B cell (primary cell): Measurements from ENCODE around the gene CHST8. TPM values are rescaled to one million over a fixed set of nuclear protein-coding genes. Genes with fewer than 3 reads are reported as not detected.
A peak's percentile ranks its signal among the peaks of the same experiment; 100 is the strongest.

ENCODE experiments used
- ATAC-seq: fragments of 200-7000 bp; cut with Tn5 transposase; one replicate; pipeline ENCODE4 v1.10.0; 2021; ENCODE audit warnings: low read depth, mild to moderate bottlenecking, moderate number of reproducible peaks, moderate library complexity
- CTCF ChIA-PET: fragments of 350-600 bp; sonication (Branson Sonifier 250); formaldehyde crosslinking; loops from one replicate; lab custom pipeline; 2021; ENCODE audit warnings: antibody characterized with exemption, inconsistent platforms; lab: Charles Lee
- POLR2A ChIA-PET: fragments of 350-600 bp; sonication (Branson Sonifier 250); formaldehyde crosslinking; loops from one replicate; lab custom pipeline; 2021; ENCODE audit warnings: antibody characterized with exemption; lab: Charles Lee
- DNase-seq: peaks from one replicate; pipeline ENCODE4 v3.0.0; 2013
- H2AFZ ChIP-seq: 2 replicates; pipeline ENCODE4 v1.6.1; 2012; ENCODE audit warnings: mild to moderate bottlenecking, low read depth, low read length; ENCODE audit not compliant: insufficient read depth, poor library complexity, severe bottlenecking
- H3K27ac ChIP-seq, 2 donors: 1 replicate in 1 of 2; 2 replicates in 1 of 2; pipeline ENCODE4 v1.5.1; 2012 to 2013; ENCODE audit warnings: low read length in 2 of 2, mild to moderate bottlenecking in 2 of 2, moderate library complexity in 1 of 2
- H3K27me3 ChIP-seq, 4 experiments: fragments of 200-600 bp in 1 of 4; sonication (generic) in 1 of 4; replicated peaks in 1 of 4; 1 replicate in 2 of 4; 2 replicates in 2 of 4; pipeline versions ENCODE4 v1.6.1 to v1.7.0; 2013 to 2016; ENCODE audit warnings: low read length in 3 of 4, mild to moderate bottlenecking in 2 of 4, mixed read lengths in 1 of 4, moderate library complexity in 1 of 4; ENCODE audit not compliant: insufficient read depth in 4 of 4, control insufficient read depth in 3 of 4; ENCODE audit errors: control extremely low read depth in 1 of 4
- H3K36me3 ChIP-seq, 2 experiments: replicated peaks in 1 of 2; 1 replicate in 1 of 2; 2 replicates in 1 of 2; pipeline versions ENCODE4 v1.6.1 to v1.7.1; 2013; ENCODE audit warnings: low read length in 1 of 2; ENCODE audit not compliant: insufficient read depth in 2 of 2, control insufficient read depth in 1 of 2; ENCODE audit errors: control extremely low read depth in 1 of 2, extremely low read depth in 1 of 2
- H3K4me1 ChIP-seq, 2 donors: fragments of 200-600 bp in 1 of 2; sonication (generic) in 1 of 2; 1 replicate in 1 of 2; 2 replicates in 1 of 2; pipeline versions ENCODE4 v1.5.1 to v1.6.1; 2013 to 2017; ENCODE audit warnings: low read length in 2 of 2; ENCODE audit not compliant: control insufficient read depth in 2 of 2, insufficient read depth in 2 of 2
- H3K4me2 ChIP-seq: replicated peaks from 2 replicates; pipeline ENCODE3; 2012; ENCODE audit warnings: mild to moderate bottlenecking, low read depth, low read length; ENCODE audit not compliant: poor library complexity, severe bottlenecking
- H3K4me3 ChIP-seq, 5 experiments: fragments of 200-600 bp in 1 of 5; sonication (generic) in 1 of 5; 1 replicate in 3 of 5; 2 replicates in 2 of 5; pipeline versions ENCODE4 v1.5.1 to v1.7.0; 2011 to 2016; ENCODE audit warnings: low read length in 4 of 5, mild to moderate bottlenecking in 4 of 5, low read depth in 2 of 5, control low read depth in 1 of 5, moderate library complexity in 1 of 5; ENCODE audit not compliant: insufficient read depth in 1 of 5; ENCODE audit errors: control extremely low read depth in 1 of 5, extremely low read depth in 1 of 5
- H3K79me2 ChIP-seq: fragments of 200-600 bp; sonication (generic); one replicate; pipeline ENCODE4 v1.6.0; 2016; ENCODE audit warnings: low read length; ENCODE audit not compliant: control insufficient read depth, insufficient read depth
- H3K9ac ChIP-seq: fragments of 200-600 bp; sonication (generic); 2 replicates; pipeline ENCODE4 v1.6.1; 2017; ENCODE audit warnings: mild to moderate bottlenecking, low read length, moderate library complexity
- H3K9me3 ChIP-seq, 3 donors: one replicate each; pipeline versions ENCODE4 v1.6.1 to v1.7.1; 2013; ENCODE audit warnings: low read length in 2 of 3; ENCODE audit not compliant: control insufficient read depth in 2 of 3, insufficient read depth in 1 of 3; ENCODE audit errors: control extremely low read depth in 1 of 3
- H4K20me1 ChIP-seq: 2 replicates; pipeline ENCODE4 v1.6.0; 2012; ENCODE audit warnings: mild to moderate bottlenecking, low read length; ENCODE audit not compliant: insufficient read depth, control insufficient read depth, poor library complexity, severe bottlenecking
- H3K27ac Mint-ChIP-seq: one replicate; pipeline ENCODE4 v1.8.0; 2021; ENCODE audit warnings: mixed read lengths
- H3K27me3 Mint-ChIP-seq: one replicate; pipeline ENCODE4 v1.8.0; 2021; ENCODE audit warnings: mixed read lengths
- H3K4me1 Mint-ChIP-seq: one replicate; pipeline ENCODE4 v1.8.0; 2021; ENCODE audit warnings: mixed read lengths
- H3K4me3 Mint-ChIP-seq: one replicate; pipeline ENCODE4 v1.8.0; 2021; ENCODE audit warnings: mixed read lengths
- H3K9me3 Mint-ChIP-seq: one replicate; pipeline ENCODE4 v1.8.0; 2022; ENCODE audit warnings: mixed read lengths; ENCODE audit not compliant: insufficient read depth
- CTCF ChIP-seq: fragments of 200-600 bp; IDR thresholded peaks from one replicate; pipeline ENCODE4 v1.8.0; 2022; ENCODE audit warnings: antibody characterized with exemption, mild to moderate bottlenecking
- EZH2 ChIP-seq: IDR thresholded peaks from 2 replicates; pipeline ENCODE4 v1.6.1; 2012; ENCODE audit warnings: borderline replicate concordance, low read depth, mild to moderate bottlenecking, moderate library complexity, low read length; ENCODE audit not compliant: insufficient read depth, poor library complexity, severe bottlenecking
- WGBS: methylation state at CpG from one replicate; pipeline ENCODE4 v1.1.5; 2013; ENCODE audit warnings: missing lambda C conversion rate; ENCODE audit not compliant: insufficient coverage; 5-methylcytosine and 5-hydroxymethylcytosine counted together
- intact Hi-C: fragments of 100-400 bp; cut with micrococcal nuclease; formaldehyde crosslinking; loops from one replicate; pipeline ENCODE4 v1.10.0; 2022
- polyA plus RNA-seq: library from polyadenylated mRNA; depleted of rRNA; stranded (reverse); fragments of >200 nt; gene quantifications from 2 replicates; pipeline ENCODE4 v1.2.3, GENCODE V29; 2012
- total RNA-seq, 2 donors: library from RNA; stranded (reverse); fragments of 120-200 nt in 1 of 2; gene quantifications; 1 replicate in 1 of 2; 2 replicates in 1 of 2; pipeline versions ENCODE4 v1.2.3 to v1.2.4, GENCODE V29; 2013 to 2022

Gene CHST8
- total and polyA plus RNA-seq, 2 donors (not counting 1 experiment from before 2014, with no cell fraction given) = not detected

- no peak for ATAC-seq
- Mint-ChIP-seq H3K4me1 (peaks cover 9% of the 10 kb centered on the region), H3K27me3 (peaks cover 16% of the 10 kb centered on the region), H3K4me3 (peak within 1 kb of the TSS; percentile 86), H3K9me3 (no peaks in the 10 kb centered on the region), H3K27ac (no peak within 1 kb of the TSS)
- TF ChIP-seq EZH2 (no peak), CTCF (no peak)
- POLR2A ChIA-PET = no interaction called here
- Histone ChIP-seq H4K20me1 (no peaks in the 10 kb centered on the region), H3K4me2 (peak within 1 kb of the TSS; percentile 94), H3K4me3 (peak within 1 kb of the TSS; percentile 28 to 65 (median 55)), H3K9ac (peak within 1 kb of the TSS; percentile 62), H2AFZ (peak within 1 kb of the TSS; percentile 73), H3K27ac (no peak within 1 kb of the TSS), H3K79me2 (no peaks in the 10 kb centered on the region), H3K36me3 (no peaks in the 10 kb centered on the region), H3K9me3 (no peaks in the 10 kb centered on the region), H3K4me1 (peaks cover 13 to 14% of the 10 kb centered on the region in 2 donors), H3K27me3 (peaks cover 0 to 41% (median 15%) of the 10 kb centered on the region in 4 experiments)
- CTCF ChIA-PET = interaction anchor here (0.6 to 1.1 kb wide), 2 partner anchors 349 to 1118 kb away, joined by 3 to 6 read pairs; no protein-coding TSS in a partner anchor
- WGBS = under 1% methylated on average over 64 of the region's 92 CpGs
- peak; percentile 57 for DNase-seq
- intact Hi-C loops = loop anchor here (5.0 kb wide), 2 partner anchors 301 to 351 kb away; no protein-coding TSS in a partner anchor
Measured at GRCh38 chr19:33796164-33796875, 174.6 kb downstream of the CHST8 start, which contains the start of gene KCTD15. Gene KCTD15, plus strand, starts transcription at chr19:33796870. Its CDS starts 3,585 bp downstream, at chr19:33800455.
